Astrocyte of the cerebellum (primary cell): ENCODE measurements around the gene RBCK1.
"Not testable (repeated sequence)": the region's sequence is repeated elsewhere in the genome, so short reads cannot be mapped to it uniquely, and the experiment has no call there.

Source experiments
- DNase-seq: peaks from one replicate; pipeline ENCODE4 v3.0.0-alpha.2; 2011; ENCODE audit warnings: low read depth
- H3K4me3 ChIP-seq: 2 replicates; pipeline ENCODE4 v1.5.1; 2011; ENCODE audit warnings: mild to moderate bottlenecking, low read depth, low read length, moderate library complexity
- in situ Hi-C: cut with HindIII; loops from 2 replicates; pipeline ENCODE4 v1.10.0; 2017; ENCODE audit warnings: low sequenced_read_pairs
- TF ChIP-seq, protein P1 (sequence below): IDR thresholded peaks from 2 replicates; pipeline ENCODE4 v1.5.1; 2012; ENCODE audit warnings: low read length, low read depth, moderate library complexity, mild to moderate bottlenecking; ENCODE audit errors: missing control alignments

The RBCK1 gene

DNA sequence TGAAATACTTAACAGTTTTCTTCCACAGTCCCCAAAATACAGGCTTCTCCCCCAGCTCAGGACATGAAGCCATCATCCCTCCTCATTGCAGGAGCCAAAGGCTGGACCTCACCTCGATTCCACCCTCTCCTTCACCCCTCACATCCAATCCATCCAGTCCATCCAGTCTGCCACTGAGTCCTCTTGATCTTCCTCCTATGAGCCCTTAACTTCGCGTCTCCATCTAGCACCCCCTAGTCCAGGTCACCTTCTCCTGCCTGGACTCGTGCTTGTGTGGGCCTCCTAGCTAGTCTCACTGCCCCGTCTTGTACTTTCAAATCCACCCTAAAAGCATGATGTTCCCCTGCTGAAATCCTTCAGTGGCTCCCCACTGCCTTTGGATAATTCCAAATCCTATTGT is 24.2 kb upstream of the RBCK1 start:
- TF ChIP-seq, protein P1, sequence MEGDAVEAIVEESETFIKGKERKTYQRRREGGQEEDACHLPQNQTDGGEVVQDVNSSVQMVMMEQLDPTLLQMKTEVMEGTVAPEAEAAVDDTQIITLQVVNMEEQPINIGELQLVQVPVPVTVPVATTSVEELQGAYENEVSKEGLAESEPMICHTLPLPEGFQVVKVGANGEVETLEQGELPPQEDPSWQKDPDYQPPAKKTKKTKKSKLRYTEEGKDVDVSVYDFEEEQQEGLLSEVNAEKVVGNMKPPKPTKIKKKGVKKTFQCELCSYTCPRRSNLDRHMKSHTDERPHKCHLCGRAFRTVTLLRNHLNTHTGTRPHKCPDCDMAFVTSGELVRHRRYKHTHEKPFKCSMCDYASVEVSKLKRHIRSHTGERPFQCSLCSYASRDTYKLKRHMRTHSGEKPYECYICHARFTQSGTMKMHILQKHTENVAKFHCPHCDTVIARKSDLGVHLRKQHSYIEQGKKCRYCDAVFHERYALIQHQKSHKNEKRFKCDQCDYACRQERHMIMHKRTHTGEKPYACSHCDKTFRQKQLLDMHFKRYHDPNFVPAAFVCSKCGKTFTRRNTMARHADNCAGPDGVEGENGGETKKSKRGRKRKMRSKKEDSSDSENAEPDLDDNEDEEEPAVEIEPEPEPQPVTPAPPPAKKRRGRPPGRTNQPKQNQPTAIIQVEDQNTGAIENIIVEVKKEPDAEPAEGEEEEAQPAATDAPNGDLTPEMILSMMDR, result no peak
- no peak overlapping the region for H3K4me3 ChIP-seq
- DNase-seq, result no peak
- in situ Hi-C loops, result loop anchor here (5.0 kb wide), 1 partner anchor 48 kb away; no protein-coding TSS in a partner anchor

DNA sequence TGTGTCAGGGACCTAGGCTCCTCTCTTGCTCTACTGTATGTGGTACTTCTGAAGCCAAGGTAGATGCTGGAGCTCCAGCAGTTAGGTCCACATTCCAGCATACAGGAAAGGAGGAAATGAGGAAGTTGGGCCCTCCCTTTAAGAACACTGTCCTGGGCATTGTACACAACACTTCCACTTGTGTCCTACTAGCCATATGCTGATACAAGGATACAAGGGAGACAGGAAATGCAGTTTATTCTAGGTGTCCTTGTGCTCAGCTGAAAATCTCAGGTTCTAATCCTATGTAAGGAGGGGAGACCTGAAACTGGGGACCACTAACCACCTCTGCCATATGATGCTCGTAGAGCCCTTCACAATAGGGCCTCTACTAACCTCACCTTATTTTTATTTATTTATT is 23.4 kb upstream of the RBCK1 start:
- TF ChIP-seq, protein P1, result no peak
- in situ Hi-C loops, result loop anchor here (5.0 kb wide), 1 partner anchor 48 kb away; no protein-coding TSS in a partner anchor
- no peak overlapping the region for H3K4me3 ChIP-seq
- DNase-seq, result no peak

DNA sequence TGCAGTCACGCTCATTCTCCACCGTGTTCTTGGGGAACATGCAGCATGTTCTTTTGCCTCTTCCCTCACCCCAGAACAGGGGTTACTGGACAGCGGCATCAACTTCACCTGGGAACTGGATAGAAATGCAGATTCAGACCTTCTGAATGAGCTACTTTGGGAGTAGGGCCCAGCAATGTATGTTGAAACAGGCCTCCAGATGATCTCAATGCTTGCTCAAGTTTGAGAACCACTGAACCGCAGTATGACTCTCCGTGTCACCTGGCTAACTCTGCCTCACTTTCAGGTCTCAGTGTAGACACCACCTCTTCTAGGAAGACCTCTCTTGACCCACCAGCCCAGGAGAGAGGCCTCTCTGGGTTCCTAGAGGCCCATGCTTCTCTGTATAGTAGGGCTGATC is 22.7 kb upstream of the RBCK1 start:
- no peak for DNase-seq
- in situ Hi-C loops, result no loop called here
- no peak overlapping the region for H3K4me3 ChIP-seq
- TF ChIP-seq, protein P1, result no peak

DNA sequence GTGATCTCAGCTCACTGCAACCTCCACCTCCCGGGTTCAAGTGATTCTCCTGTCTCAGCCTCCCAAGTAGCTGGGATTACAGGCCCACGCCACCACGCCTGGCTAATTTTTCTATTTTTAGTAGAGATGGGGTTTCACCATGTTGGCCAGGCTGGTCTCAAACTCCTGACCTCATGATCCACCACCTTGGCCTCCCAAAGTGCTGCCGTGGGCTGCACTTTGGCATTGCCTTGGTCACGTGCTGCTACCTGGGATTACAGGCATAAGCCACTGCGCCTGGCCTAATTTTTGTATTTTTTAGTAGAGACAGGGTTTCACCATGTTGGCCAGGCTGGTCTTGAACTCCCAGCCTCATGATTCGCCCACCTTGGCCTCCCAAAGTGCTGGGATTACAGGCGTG is 21.5 kb upstream of the RBCK1 start:
- H3K4me3 ChIP-seq, in situ Hi-C loops, DNase-seq: not testable (repeated sequence)

DNA sequence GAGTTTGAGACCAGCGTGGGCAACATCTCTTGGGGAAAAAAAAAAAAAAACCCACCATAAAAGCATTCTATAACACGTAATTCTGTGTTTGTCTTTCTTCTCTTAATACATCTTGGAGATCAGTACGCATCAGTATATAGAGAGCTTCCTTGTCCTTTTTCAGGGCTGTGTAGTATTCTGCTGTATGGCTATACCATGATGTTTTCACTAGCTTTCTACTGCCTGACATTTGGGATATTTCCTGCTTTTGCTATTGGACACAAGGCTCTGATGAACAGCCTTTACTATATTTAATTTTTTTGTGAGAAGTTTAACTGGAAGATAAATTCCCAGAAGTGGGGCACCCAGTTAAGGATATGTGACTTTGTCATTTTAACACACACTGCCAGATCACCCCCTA is 20.6 kb upstream of the RBCK1 start:
- no peak overlapping the region for H3K4me3 ChIP-seq
- in situ Hi-C loops, result no loop called here
- TF ChIP-seq, protein P1, result no peak

DNA sequence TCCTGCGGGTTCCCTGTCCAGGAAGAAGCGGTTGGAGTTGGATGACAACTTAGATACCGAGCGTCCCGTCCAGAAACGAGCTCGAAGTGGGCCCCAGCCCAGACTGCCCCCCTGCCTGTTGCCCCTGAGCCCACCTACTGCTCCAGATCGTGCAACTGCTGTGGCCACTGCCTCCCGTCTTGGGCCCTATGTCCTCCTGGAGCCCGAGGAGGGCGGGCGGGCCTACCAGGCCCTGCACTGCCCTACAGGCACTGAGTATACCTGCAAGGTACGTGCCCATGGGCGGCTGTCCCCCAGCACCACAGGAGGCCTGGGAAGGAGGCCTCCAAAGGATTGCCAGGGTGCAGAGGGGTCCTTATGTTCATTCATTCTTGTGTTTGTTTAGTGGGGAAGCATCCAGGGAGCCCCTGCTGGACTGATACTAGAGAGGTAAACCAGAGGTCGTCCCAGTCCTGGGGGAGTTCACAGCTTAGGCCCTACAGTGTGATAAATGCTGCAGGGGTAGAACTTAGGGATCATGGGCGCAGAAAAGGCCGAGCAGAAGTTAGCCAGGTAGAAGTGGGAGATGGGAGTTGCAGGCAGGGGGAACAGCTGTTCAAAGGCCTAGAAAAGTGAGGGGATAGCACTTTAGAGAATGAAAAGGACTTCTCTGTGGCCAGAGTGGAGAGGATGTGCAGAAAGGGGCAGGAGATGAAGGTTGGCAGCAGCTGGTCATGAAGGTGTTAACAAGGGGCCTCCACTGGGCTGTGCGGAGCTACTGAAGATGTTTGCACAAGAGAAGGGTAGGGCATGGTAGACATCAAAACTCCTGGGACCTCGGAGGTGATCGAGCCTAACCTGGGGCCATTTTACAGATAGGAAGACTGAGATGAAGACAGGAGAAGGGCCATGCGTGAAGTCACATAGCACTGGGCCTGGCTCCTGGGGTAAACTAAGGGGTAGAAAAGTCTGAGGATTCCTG is 19.8 kb upstream of the RBCK1 start:
- TF ChIP-seq, protein P1, result no peak
- no peak for DNase-seq
- in situ Hi-C loops, result no loop called here
- H3K4me3 ChIP-seq, result no peak overlapping the region

More for the DNA sequence above, 20.6 kb upstream of the RBCK1 start:
- no peak for DNase-seq

DNA sequence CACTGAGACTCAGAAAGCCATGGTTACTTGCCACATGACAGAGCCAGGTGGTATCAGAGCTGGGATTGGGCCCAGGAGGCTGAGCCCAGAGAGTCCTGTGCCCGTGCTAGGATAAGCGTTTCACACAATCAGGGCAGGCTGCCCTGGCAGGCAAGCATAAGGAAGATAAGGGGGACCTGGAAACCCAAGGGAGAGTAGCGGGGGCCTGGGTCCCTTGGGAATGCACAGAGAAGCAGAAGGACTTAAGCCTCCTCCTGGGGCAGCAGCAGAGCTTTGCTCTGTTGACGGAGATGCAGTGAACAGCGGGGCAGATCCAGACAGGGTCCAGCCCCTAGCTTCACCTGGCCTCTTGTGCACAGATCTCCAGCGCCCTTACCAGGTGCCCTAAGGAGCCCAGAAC is 18.9 kb upstream of the RBCK1 start:
- TF ChIP-seq, protein P1, result no peak
- no peak for DNase-seq
- no peak overlapping the region for H3K4me3 ChIP-seq
- in situ Hi-C loops, result no loop called here
